ENCODE measurements around the gene LRRC49. TPM values are rescaled to one million over a fixed set of nuclear protein-coding genes. Genes with fewer than 3 reads are reported as not detected.

LRRC49 gene
- polyA plus RNA-seq, 6 donors from 2014 or later: 0.26 to 0.63 TPM; not detected in 4

- peaks cover 6 to 24% (median 10%) of the 10 kb centered on the region in 3 donors for H3K27me3 Mint-ChIP-seq
- H3K36me3 Mint-ChIP-seq: no peaks in the 10 kb centered on the region
- no peak for DNase-seq
- ATAC-seq (ENCODE audit: low read depth in 2 of 2): no peak
- no peak overlapping the region for H3K27ac Mint-ChIP-seq
- H3K4me3 Mint-ChIP-seq: no peak overlapping the region
- no peaks in the 10 kb centered on the region for H3K4me1 Mint-ChIP-seq
- H3K9me3 Mint-ChIP-seq: peaks cover 3 to 22% (median 14%) of the 10 kb centered on the region in 7 donors
These were observed 195.5 kb downstream of the LRRC49 start for GRCh38 chr15:71088155-71088554.

GRCh38 chr15:71088683-71089082 is 196.1 kb downstream of the LRRC49 start:
- Mint-ChIP-seq H3K36me3 (no peaks in the 10 kb centered on the region), H3K27me3 (peaks cover 6 to 23% (median 9%) of the 10 kb centered on the region in 3 donors), H3K9me3 (peaks cover 4 to 22% (median 14%) of the 10 kb centered on the region in 7 donors), H3K27ac (no peak overlapping the region), H3K4me3 (no peak overlapping the region), H3K4me1 (no peaks in the 10 kb centered on the region)
- DNase-seq (no peak), ATAC-seq (ENCODE audit: low read depth in 2 of 2) (no peak)

- peaks cover 0 to 21% (median 5%) of the 10 kb centered on the region in 3 donors for H3K27me3 Mint-ChIP-seq
- H3K9me3 Mint-ChIP-seq: peaks cover 4 to 21% (median 11%) of the 10 kb centered on the region in 7 donors
- no peak overlapping the region for H3K4me3 Mint-ChIP-seq
- ATAC-seq (ENCODE audit: low read depth in 2 of 2) (no peak), DNase-seq (no peak)
- no peak overlapping the region for H3K27ac Mint-ChIP-seq
- no peaks in the 10 kb centered on the region for H3K36me3 Mint-ChIP-seq
- no peaks in the 10 kb centered on the region for H3K4me1 Mint-ChIP-seq
These were observed 197.2 kb downstream of the LRRC49 start for GRCh38 chr15:71089801-71090200.

- no peaks in the 10 kb centered on the region for H3K4me1 Mint-ChIP-seq
- H3K9me3 Mint-ChIP-seq: peaks cover 4 to 21% (median 15%) of the 10 kb centered on the region in 7 donors
- peaks cover 0 to 21% (median 5%) of the 10 kb centered on the region in 3 donors for H3K27me3 Mint-ChIP-seq
- no peaks in the 10 kb centered on the region for H3K36me3 Mint-ChIP-seq
- DNase-seq (no peak), ATAC-seq (ENCODE audit: low read depth in 2 of 2) (no peak)
- no peak overlapping the region for H3K4me3 Mint-ChIP-seq
- H3K27ac Mint-ChIP-seq: no peak overlapping the region
These were observed 199.0 kb downstream of the LRRC49 start for GRCh38 chr15:71091601-71092000.

- H3K36me3 Mint-ChIP-seq: no peaks in the 10 kb centered on the region
- H3K9me3 Mint-ChIP-seq: peaks cover 4 to 21% (median 15%) of the 10 kb centered on the region in 7 donors
- H3K27me3 Mint-ChIP-seq: peaks cover 0 to 18% (median 5%) of the 10 kb centered on the region in 3 donors
- no peak for ATAC-seq (ENCODE audit: low read depth in 2 of 2)
- peak overlapping the region in 1 of 6 donors; percentile 30 for H3K27ac Mint-ChIP-seq
- no peaks in the 10 kb centered on the region for H3K4me1 Mint-ChIP-seq
- H3K4me3 Mint-ChIP-seq: no peak overlapping the region
- no peak for DNase-seq
These were observed 199.5 kb downstream of the LRRC49 start for GRCh38 chr15:71092056-71092600.

- no peaks in the 10 kb centered on the region for H3K36me3 Mint-ChIP-seq
- no peak overlapping the region for H3K27ac Mint-ChIP-seq
- H3K27me3 Mint-ChIP-seq: peaks cover 0 to 11% (median 0%) of the 10 kb centered on the region in 3 donors
- H3K9me3 Mint-ChIP-seq: peaks cover 3 to 17% (median 12%) of the 10 kb centered on the region in 7 donors
- no peaks in the 10 kb centered on the region for H3K4me1 Mint-ChIP-seq
- ATAC-seq (ENCODE audit: low read depth in 2 of 2): no peak
- H3K4me3 Mint-ChIP-seq: no peak overlapping the region
- DNase-seq: no peak
These were observed 200.7 kb downstream of the LRRC49 start for GRCh38 chr15:71093054-71094024.

- Mint-ChIP-seq H3K27me3 (peaks cover 0 to 11% (median 0%) of the 10 kb centered on the region in 3 donors), H3K9me3 (peaks cover 0 to 11% (median 4%) of the 10 kb centered on the region in 7 donors)
These were observed 201.5 kb downstream of the LRRC49 start for GRCh38 chr15:71094137-71094536.

GRCh38 chr15:71096676-71097075 is 204.1 kb downstream of the LRRC49 start:
- Mint-ChIP-seq H3K4me1 (no peaks in the 10 kb centered on the region), H3K9me3 (peaks cover 0 to 10% (median 4%) of the 10 kb centered on the region in 7 donors), H3K36me3 (no peaks in the 10 kb centered on the region), H3K4me3 (no peak overlapping the region), H3K27ac (no peak overlapping the region), H3K27me3 (peaks cover 0 to 11% (median 0%) of the 10 kb centered on the region in 3 donors)
- DNase-seq: no peak
- ATAC-seq (ENCODE audit: low read depth in 2 of 2): no peak

More at GRCh38 chr15:71094137-71094536, 201.5 kb downstream of the LRRC49 start:
- ATAC-seq (ENCODE audit: low read depth in 2 of 2) (no peak), DNase-seq (no peak)
- no peak overlapping the region for H3K4me3 Mint-ChIP-seq
- no peaks in the 10 kb centered on the region for H3K36me3 Mint-ChIP-seq
- no peaks in the 10 kb centered on the region for H3K4me1 Mint-ChIP-seq
- H3K27ac Mint-ChIP-seq: no peak overlapping the region

GRCh38 chr15:71097890-71098289 is 205.3 kb downstream of the LRRC49 start:
- peaks cover 0 to 11% (median 5%) of the 10 kb centered on the region in 7 donors for H3K9me3 Mint-ChIP-seq
- no peak overlapping the region for H3K4me3 Mint-ChIP-seq
- DNase-seq (no peak), ATAC-seq (ENCODE audit: low read depth in 2 of 2) (no peak)
- peak overlapping the region in 2 of 6 donors; percentile 15 to 38 for H3K27ac Mint-ChIP-seq
- H3K27me3 Mint-ChIP-seq: peaks cover 0 to 10% (median 0%) of the 10 kb centered on the region in 3 donors
- H3K36me3 Mint-ChIP-seq: no peaks in the 10 kb centered on the region
- H3K4me1 Mint-ChIP-seq: no peaks in the 10 kb centered on the region

- Mint-ChIP-seq H3K27ac (no peak overlapping the region), H3K36me3 (peaks cover 0 to 6% of the 10 kb centered on the region in 2 donors)
These were observed 206.3 kb downstream of the LRRC49 start for GRCh38 chr15:71098920-71099319.

More at GRCh38 chr15:71098920-71099319, 206.3 kb downstream of the LRRC49 start:
- DNase-seq (no peak), ATAC-seq (ENCODE audit: low read depth in 2 of 2) (no peak)
- Mint-ChIP-seq H3K4me3 (no peak overlapping the region), H3K4me1 (no peaks in the 10 kb centered on the region), H3K27me3 (peaks cover 0 to 6% (median 5%) of the 10 kb centered on the region in 3 donors), H3K9me3 (peaks cover 0 to 12% (median 4%) of the 10 kb centered on the region in 7 donors)

Other genes starting within 250 kb of the LRRC49 start
- 10 to 100 TPM in 2 of 6 donors, 1 to 10 TPM in 4; 2.0 to 14.9 (median 8.5) TPM for gene UACA, start 129.3 kb upstream of the LRRC49 start, polyA plus RNA-seq (ENCODE audit: low read depth in 6 of 6)
- gene LARP6, start 38.7 kb upstream of the LRRC49 start, polyA plus RNA-seq (ENCODE audit: low read depth in 6 of 6): not detected
- gene THAP10, start 393 bp upstream of the LRRC49 start, polyA plus RNA-seq (ENCODE audit: low read depth in 6 of 6): under 1 TPM in 2 of 6 donors, not detected in 4; 0.13 to 0.19 TPM
- not detected for gene THSD4, start 222.6 kb downstream of the LRRC49 start, polyA plus RNA-seq (ENCODE audit: low read depth in 6 of 6)